HG03097 (cell line): Measurements from ENCODE around the gene LAMA5.

Experiments used
- ATAC-seq: cut with Tn5 transposase; IDR thresholded peaks from one replicate; pipeline ENCODE4 v1.9.1; 2021; ENCODE audit not compliant: unreplicated experiment, low FRiP score

The LAMA5 gene

GRCh38 chr20:62372042-62372993 is 5.2 kb upstream of the LAMA5 start:
- ATAC-seq: no peak

GRCh38 chr20:62371588-62372041 is 4.5 kb upstream of the LAMA5 start:
- no peak for ATAC-seq

DNA sequence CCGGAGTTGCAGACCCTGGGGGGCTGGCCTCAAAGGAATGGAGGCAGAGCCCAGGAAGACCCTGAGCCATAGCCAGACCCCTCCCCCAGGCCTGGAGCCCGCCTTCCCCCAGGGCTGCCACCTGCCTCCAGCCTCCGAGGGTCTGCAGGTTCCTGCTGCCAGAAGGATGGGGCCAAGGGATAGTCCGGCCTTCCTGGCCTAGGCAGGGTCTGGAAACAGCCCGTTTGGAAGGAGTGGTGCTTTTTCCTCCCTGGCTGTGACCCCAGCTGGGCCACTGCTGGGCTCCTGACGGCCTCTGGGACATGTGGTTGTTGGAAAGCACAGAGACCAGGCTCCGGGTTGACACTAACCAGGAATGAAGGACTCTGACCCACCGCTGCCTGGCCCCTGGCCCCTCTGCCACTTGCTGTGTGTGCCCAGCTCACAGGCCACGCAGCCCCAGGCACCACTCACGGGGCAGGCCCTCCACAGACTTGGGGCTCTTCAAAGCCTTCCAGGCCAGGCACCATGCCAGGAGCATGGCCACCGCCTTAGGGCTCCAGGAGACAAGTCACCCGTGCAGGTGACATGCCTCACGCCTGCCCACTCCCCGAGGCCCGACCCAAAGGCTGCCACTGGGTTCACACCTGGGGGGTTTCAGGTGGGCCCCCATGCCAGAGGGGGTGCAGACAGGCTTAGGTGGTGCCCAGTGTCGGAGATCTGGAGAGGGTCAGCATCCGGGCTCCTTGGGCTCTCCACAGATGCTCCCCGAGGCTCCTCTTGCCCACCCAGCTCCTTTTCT is 3.9 kb upstream of the LAMA5 start:
- ATAC-seq: no peak

- ATAC-seq: no peak
These were observed 3.1 kb upstream of the LAMA5 start for GRCh38 chr20:62370115-62370806.

- ATAC-seq: no peak
These were observed 2.7 kb upstream of the LAMA5 start for GRCh38 chr20:62369815-62370114.

- no peak for ATAC-seq
These were observed 2.1 kb upstream of the LAMA5 start for GRCh38 chr20:62368976-62369814.

GRCh38 chr20:62368392-62368975 is 1.4 kb upstream of the LAMA5 start:
- ATAC-seq: no peak

DNA sequence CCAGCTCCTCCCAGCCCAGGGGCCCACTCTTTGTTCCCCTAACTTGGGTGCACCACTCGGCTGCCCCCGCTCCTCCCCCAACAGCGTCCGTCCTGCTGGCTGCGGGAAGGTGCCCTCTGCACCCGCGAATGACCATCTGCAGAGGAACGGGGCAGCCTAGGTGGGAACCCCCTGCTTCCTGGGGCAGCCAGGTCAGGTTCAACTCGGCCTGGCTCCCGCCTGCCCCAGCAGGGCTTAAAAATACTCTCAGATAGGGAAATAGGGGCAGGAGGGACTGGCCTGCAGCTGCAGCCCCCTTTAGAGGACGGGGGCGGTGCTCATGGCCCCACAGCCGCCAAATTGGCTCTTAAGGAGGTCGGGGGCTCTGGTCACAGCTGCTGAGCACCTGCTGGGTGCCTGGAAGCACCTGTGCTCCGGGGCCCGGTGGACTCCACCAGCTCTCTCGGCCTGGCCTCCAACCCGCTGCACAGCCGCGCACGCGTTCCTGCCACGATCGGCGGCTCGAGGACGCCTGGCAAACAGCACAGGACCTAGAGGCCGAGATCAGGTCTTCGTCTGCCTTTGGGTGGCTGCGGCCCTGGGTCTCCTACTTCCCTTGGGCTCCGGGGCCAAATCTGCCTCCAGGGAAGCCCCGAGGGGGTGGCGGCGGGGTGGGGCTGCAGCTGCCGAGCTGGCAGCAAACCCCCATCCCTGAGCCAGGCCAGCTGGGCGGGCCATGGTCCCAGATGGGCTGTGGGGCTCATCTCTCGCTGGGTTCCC is 700 bp upstream of the LAMA5 start:
- ATAC-seq: no peak

DNA sequence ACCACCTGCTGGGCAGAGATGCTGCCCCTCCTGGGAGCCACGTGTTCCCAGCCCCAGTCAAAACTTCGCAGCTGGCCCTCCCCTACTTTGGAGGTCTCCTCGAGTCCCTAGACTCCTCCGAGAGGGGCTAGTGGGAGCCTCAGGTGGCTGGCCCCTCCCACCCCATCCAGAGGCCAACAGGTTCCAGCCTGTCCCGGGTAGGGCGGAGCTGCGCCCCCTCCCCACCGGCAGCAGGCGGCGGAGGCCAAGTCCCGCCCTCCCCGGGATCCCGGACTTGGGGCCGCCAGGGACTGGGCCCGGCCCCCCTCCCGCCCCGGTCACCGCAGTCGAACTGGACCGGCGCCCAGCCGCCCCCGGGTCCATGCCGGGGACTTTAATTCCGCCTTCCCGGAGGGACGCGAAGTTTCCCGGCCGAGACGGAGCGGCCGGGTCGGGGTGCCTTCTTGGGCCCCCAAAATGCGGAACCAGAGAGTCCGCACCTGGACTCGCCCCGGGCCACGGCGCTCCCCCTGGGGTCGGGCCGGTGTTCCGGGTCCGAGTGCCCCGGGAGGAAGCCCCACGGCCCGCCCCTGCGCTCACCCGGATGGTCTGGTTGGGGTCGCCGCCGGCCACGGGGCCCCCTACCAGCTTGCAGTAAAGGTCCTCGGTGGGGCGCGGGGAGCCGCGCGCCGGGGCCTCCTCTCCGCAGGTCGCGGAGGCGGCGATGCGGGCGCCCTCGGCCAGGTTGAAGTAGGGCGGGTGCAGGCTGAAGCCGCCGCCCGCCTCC is 559 bp downstream of the LAMA5 start:
- no peak for ATAC-seq

DNA sequence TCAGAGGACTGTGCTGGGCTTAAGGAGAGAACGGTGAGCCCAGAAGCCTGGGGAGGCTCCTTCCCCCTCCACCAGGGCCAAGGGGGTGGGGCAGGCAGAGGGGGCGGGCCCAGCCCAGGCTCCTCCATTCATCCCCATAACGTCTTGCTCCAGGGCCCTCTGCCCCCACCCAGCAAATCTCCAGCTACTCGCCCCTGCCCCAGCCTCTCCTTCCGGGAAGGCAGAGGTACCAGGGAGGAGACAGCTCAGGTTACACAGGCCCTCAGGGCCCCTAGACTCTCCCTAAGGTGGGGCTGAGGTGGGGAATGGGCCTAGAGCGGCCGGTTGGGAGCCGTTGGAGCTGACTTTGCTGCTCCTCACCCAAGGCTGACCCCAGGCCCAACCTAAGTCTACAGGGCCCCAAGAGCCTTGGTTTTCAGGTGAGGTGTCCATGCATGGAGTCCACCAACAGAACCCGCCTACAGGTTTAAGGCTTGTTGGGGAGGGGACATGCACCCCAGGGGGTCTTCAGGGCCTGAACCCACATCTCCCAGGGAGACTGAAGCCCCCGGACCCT is 1.2 kb downstream of the LAMA5 start:
- ATAC-seq: no peak

- no peak for ATAC-seq
These were observed 2.0 kb downstream of the LAMA5 start for GRCh38 chr20:62364911-62365736.

GRCh38 chr20:62363920-62364851 is 2.9 kb downstream of the LAMA5 start:
- ATAC-seq: no peak

GRCh38 chr20:62362991-62363919 is 3.9 kb downstream of the LAMA5 start:
- ATAC-seq: no peak

DNA sequence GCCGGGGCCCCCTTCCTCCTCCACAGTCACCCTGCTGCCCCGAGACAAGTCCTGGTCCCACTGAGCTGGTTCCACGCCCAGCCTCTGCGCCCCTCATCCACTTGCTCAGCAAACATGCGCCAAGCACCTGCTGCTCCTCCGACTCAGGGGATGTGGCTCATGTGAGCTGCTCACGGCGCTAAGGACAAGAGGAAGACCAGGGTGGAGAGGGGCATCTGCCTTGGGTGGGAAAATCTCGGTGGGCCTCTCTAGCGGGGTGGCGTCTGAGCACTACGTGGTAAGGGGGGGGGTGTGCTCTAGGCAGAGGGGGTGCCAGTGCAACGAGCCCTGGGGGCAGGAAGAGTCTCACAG is 4.5 kb downstream of the LAMA5 start:
- ATAC-seq: no peak
